CD4-positive, alpha-beta T cell treated with Interleukin-10 for 1 hour (primary cell): ENCODE measurements around the gene DCAF8.

Source experiments
- DNase-seq: peaks from one replicate; pipeline ENCODE4 v3.0.0-alpha.2; 2020

DCAF8 gene

DNA sequence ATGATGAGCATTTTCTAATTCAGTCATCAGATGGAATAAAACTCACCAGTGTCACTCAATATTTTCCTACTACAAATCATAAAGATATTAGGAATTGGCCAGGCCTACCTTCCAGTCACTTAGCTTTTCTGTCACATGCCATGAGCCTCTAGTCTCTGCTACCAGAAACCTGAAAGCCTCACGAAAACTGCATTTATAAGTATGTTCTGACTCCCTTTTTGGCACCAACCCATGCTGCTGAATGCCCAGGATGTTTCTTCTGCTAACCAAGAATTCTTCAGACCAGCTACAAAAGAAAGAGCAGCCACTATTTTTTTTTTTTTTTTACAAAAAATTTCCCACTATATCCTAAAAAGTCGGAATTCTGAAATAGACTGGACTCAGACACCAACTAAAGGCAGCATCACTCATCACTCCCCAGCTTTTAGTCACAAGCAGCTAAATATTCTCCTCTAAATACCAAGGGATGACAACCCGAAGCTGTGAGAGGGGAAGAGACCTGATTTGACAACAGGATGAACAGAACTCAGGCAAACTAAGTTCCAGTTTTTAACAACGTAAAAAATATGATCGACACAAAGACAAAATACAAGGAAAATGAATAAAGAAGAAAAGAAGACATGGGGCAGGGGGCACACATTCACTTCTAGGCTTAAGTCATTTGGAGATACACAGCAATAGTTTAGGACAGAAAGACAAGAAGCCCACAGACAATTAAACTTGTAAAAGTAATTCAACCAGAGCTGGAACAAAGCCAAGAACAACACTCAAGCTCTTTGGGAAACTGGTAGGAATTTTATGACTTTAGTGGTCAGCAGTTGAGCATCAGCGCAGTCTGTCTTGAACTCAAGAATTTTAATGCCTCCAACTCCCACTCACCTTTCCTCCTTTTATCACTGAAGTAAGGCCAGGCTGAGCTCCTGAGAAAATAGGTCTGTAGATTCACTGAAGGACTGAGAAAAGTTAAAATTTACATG, 1.7 kb downstream of the DCAF8 start:
- DNase-seq = peak; percentile 9

GRCh38 chr1:160258177-160258798, 4.1 kb downstream of the DCAF8 start:
- DNase-seq = no peak

- no peak for DNase-seq
Observed at GRCh38 chr1:160257411-160258015, 4.8 kb downstream of the DCAF8 start.

- no peak for DNase-seq
Observed at GRCh38 chr1:160256396-160257046, 5.8 kb downstream of the DCAF8 start.

GRCh38 chr1:160255781-160256300, 6.5 kb downstream of the DCAF8 start:
- DNase-seq = no peak

DNA sequence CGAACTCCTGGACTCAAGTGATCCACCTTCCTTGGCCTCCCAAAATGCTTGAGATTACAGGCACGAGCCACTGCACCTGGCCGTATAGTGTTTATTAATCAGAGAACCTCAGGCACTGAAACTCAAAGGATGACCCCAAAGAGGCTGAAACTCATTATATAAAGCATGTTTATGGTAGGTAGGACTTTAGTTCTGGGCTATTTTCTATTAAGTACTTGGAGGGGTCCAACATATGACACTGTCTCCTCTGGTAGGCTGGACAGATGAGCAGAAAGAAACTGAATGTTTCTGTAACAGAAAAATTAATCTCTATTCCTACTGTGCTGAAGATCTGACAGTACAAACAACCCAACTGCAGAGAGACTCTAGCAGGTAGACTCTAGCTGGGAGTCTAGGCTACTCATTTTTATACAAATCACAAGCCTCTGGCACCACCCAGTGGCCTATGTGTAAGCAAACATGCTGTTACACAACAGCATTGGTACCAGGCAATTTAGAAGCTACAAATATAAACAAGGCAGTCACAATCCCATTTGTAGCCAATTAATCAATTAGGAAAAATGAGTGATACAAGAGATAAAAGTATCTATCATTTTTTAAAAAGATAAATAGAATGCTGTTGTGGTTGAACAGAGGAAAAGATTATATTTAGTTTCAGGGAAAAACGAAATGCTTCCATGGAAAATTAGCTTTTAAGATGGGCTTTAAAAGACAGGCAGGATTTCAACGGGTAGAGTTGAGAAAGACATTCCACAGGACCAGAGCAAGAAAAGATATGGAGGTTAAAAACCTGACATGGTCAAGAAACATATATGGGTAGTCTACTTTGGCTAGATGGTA, 10.4 kb downstream of the DCAF8 start:
- DNase-seq = peak; percentile 74

DNA sequence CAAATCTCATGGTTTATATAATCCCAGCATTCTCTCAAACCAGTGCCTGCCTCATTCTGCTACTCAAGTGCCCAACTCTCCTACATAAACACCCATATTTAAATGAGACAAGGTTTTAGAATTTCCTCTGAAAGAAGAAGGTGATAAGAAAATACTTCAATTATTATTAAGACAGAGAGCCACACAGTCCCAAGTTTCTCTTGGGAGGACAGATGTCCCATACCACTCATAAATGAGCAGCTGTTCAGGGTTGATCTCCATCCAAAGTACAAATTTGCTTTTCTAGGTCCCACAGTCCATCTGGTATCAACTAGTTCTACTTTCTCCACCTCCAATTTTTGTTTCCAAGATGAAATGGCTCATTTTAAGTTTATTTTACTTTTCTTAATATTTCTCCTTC, 11.3 kb downstream of the DCAF8 start:
- DNase-seq = no peak

DNA sequence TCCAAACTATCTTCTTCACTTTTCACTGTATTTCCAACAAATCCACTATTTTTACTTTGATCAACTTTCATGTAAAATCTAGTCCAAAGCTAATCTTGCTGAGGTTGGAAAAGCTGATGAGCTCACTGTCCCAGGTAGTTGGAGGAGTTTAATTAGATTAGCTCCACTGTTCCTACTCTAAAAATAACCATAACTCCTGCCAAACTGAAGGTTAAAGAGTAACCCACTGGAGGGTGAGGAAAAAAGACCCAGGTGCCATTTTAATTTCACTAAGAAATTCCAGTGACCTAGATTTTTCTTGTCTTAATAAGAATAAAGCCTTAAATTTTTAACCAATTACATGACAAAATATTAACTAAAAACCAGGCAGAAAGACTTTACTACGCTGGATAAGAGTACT, 15.3 kb downstream of the DCAF8 start:
- no peak for DNase-seq

GRCh38 chr1:160245434-160245833, 16.9 kb downstream of the DCAF8 start:
- DNase-seq = no peak

GRCh38 chr1:160244209-160244608, 18.1 kb downstream of the DCAF8 start:
- no peak for DNase-seq

DNA sequence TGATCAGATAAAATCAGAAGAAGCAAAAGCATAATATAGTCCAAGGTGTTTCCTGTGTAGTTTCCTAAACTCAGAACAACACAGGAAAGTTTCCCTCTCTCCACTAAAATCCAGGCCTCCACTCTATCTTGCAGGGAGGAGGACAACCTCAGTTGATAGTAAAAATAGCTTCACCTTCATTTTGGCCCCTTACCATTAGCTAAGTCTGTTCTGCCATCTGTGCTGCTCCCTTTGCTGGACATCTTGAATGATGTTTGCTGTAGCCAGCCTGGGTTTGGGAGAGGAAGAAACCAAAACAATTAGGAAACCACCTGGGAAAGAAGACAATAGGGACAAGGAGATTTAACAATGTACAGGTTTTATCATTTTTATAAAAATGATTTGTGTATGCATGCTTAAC, 18.6 kb downstream of the DCAF8 start:
- DNase-seq = no peak

DNA sequence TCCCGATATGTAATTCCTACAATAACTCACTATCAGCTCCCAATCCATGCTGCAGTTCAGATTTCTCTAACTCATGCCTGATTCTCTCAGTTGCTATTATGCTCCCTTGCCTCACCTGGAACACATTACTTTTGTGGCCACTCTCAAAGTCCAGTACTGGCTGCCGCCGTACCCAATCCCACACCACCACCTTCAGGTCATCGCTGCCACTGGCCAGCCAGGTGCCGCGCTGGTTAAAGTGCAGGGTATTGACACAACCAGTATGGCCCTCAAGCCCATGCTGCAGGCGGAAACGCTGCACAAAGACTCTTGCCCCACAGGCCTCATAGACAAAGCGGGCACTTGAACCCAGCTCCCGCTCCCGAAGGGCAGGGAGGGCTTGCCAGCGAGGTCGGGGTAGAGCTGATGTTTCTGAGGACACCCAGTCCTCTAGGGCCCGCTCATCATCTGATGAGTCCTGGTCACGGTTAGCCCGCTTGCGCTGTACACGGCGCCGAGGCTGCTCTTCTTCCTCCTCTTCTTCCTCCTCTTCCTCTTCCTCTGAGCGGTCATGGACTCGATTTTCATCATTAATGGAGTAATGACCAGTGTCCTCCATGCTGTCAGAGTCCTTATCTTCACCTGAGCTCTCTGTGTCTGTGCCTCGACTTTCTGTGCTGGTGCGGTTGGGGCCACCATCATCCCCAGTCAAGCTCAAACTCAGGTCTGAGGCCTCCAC, 22.6 kb downstream of the DCAF8 start:
- no peak for DNase-seq

DNA sequence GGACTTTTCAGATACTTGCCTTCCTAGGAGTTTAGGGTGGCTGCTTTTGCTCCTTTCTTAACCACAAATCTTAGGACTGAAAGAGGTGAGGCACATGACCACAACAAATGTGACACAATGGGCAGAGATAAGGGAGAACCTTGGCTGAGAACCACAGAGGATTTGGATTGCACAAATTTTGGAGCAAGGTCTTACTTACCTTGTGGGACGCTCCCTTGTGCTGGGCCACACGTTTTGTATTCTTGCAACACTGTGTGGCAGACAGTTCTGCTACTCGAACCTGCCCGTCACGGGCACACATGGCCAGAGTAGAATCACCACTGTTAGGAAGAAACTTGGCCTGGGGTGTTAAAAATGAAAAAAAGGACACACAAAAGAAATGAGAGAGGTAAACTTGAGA, 23.9 kb downstream of the DCAF8 start:
- DNase-seq = no peak

- DNase-seq = no peak
Observed at GRCh38 chr1:160237558-160237957, 24.8 kb downstream of the DCAF8 start.

GRCh38 chr1:160236806-160237205, 25.5 kb downstream of the DCAF8 start:
- no peak for DNase-seq

GRCh38 chr1:160232911-160233310, 29.4 kb downstream of the DCAF8 start:
- no peak for DNase-seq

GRCh38 chr1:160228431-160228830, 33.9 kb downstream of the DCAF8 start:
- DNase-seq = no peak

- DNase-seq = no peak
Observed at GRCh38 chr1:160227561-160227960, 34.8 kb downstream of the DCAF8 start.

- DNase-seq = no peak
Observed at GRCh38 chr1:160227034-160227433, 35.3 kb downstream of the DCAF8 start.

DNA sequence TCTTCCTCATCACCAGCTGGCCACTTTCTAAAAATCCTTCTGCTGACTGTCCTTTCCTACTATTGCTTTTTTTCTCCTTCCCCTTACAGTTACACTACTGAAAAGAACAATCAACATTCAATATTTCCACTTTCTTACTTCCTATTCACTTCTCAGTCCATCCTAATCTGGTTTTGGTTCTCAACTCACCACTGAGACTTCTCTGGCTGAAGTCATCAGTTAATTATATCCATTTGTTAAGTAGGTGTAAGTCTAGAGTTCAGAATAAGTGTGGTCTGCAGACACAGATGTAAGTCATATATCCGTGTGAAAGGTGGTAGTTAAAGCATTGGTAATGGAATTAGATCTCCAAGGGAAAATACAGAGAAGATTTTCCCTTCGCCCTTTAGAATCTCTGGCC, 35.7 kb downstream of the DCAF8 start:
- DNase-seq = no peak

- DNase-seq = no peak
Observed at GRCh38 chr1:160225345-160225744, 37.0 kb downstream of the DCAF8 start.
